ENCODE results near the gene COL11A1. TPM values are rescaled to one million over a fixed set of nuclear protein-coding genes. Genes with fewer than 3 reads are reported as not detected.

COL11A1 gene
- total RNA-seq, 4 donors from 2014 or later: 0.16 TPM; not detected in 3

DNA sequence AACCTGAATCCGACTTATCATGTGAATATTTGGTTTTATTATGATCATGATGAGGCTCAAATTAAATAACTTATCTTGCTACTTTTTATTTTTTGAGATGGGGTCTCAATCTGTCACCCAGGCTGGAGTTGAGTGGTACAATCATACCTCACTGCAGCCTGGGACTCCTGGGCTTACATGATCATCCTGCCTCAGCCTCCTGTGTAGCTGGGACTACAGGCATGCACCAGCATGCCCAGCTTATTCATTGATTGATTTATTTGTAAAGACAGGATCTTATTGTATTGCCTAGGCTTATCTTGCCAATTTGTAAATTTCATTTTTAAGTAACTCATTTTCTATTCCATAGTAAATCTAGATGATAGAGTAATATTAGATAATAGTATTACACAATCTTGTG is 84.3 kb downstream of the COL11A1 start:
- Histone ChIP-seq H3K27me3 (no peaks in the 10 kb centered on the region), H3K27ac (no peak overlapping the region), H3K4me1 (no peaks in the 10 kb centered on the region), H3K4me3 (no peak overlapping the region), H3K9me3 (no peaks in the 10 kb centered on the region), H3K36me3 (no peaks in the 10 kb centered on the region)
- no peak for DNase-seq
- in situ Hi-C loops (cut with MboI; ENCODE audit: low pct_ligation_motif_present in 1 of 4, low pct_unique_long_range_greater_than_20kb in 1 of 4, low sequenced_read_pairs in 3 of 4): no loop called here
- TF ChIP-seq POLR2A (IDR thresholded peaks at IDR 0.05) (no peak), EP300 (IDR thresholded peaks at IDR 0.05; ENCODE audit: low read depth) (no peak), POLR2AphosphoS5 (IDR thresholded peaks at IDR 0.05) (no peak)
- TF ChIP-seq, protein P1, sequence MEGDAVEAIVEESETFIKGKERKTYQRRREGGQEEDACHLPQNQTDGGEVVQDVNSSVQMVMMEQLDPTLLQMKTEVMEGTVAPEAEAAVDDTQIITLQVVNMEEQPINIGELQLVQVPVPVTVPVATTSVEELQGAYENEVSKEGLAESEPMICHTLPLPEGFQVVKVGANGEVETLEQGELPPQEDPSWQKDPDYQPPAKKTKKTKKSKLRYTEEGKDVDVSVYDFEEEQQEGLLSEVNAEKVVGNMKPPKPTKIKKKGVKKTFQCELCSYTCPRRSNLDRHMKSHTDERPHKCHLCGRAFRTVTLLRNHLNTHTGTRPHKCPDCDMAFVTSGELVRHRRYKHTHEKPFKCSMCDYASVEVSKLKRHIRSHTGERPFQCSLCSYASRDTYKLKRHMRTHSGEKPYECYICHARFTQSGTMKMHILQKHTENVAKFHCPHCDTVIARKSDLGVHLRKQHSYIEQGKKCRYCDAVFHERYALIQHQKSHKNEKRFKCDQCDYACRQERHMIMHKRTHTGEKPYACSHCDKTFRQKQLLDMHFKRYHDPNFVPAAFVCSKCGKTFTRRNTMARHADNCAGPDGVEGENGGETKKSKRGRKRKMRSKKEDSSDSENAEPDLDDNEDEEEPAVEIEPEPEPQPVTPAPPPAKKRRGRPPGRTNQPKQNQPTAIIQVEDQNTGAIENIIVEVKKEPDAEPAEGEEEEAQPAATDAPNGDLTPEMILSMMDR (IDR thresholded peaks at IDR 0.05): no peak
- intact Hi-C loops (cut with DNase I; ENCODE audit: low total_unique reads): no loop called here
- WGBS, 2 donors (ENCODE audit: low coverage in 1 of 2): 47 to 67% methylated on average over 1 of the region's 1 CpG

DNA sequence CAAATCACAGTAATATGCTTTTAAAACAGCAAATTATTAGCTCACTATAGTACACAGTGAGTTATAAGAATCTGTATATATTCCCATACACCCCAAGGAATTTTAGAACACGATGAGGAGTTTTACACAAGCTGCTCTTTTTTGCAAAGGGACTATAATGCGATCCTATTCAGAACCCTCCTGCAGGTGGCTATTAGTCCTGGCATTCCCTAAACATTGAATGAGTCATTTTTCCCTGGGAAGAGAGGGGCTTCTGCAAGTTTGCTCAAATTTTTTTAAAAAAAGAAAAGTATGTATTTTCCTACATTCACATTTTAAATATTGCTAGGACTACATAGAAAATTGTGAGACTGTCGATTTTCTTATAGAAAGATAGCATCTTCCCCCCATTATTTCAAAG is 106.3 kb downstream of the COL11A1 start:
- intact Hi-C loops (cut with DNase I; ENCODE audit: low total_unique reads): no loop called here
- Histone ChIP-seq H3K36me3 (no peaks in the 10 kb centered on the region), H3K4me1 (no peaks in the 10 kb centered on the region), H3K27ac (no peak overlapping the region), H3K4me3 (no peak overlapping the region), H3K27me3 (no peaks in the 10 kb centered on the region), H3K9me3 (no peaks in the 10 kb centered on the region)
- WGBS, 2 donors (ENCODE audit: low coverage in 1 of 2): 72 to 75% methylated on average over 3 of the region's 3 CpGs
- TF ChIP-seq POLR2A (IDR thresholded peaks at IDR 0.05) (no peak), EP300 (IDR thresholded peaks at IDR 0.05; ENCODE audit: low read depth) (no peak), POLR2AphosphoS5 (IDR thresholded peaks at IDR 0.05) (no peak)
- TF ChIP-seq, protein P1 (IDR thresholded peaks at IDR 0.05): no peak
- no peak for DNase-seq
- in situ Hi-C loops (cut with MboI; ENCODE audit: low pct_ligation_motif_present in 1 of 4, low pct_unique_long_range_greater_than_20kb in 1 of 4, low sequenced_read_pairs in 3 of 4): no loop called here

- H3K27ac ChIP-seq: no peak overlapping the region
- no peak for DNase-seq
- no peak for TF ChIP-seq POLR2A (IDR thresholded peaks at IDR 0.05)
- no peak for TF ChIP-seq EP300 (IDR thresholded peaks at IDR 0.05; ENCODE audit: low read depth)
- TF ChIP-seq, protein P1 (IDR thresholded peaks at IDR 0.05): no peak
- TF ChIP-seq POLR2AphosphoS5 (IDR thresholded peaks at IDR 0.05): no peak
- H3K9me3 ChIP-seq: no peaks in the 10 kb centered on the region
- no peak overlapping the region for H3K4me3 ChIP-seq
- no peaks in the 10 kb centered on the region for H3K36me3 ChIP-seq
- no peaks in the 10 kb centered on the region for H3K4me1 ChIP-seq
- intact Hi-C loops (cut with DNase I; ENCODE audit: low total_unique reads): no loop called here
- 80 to 88% methylated on average over 4 to 6 of the region's 6 CpGs for WGBS, 2 donors (ENCODE audit: low coverage in 1 of 2)
- H3K27me3 ChIP-seq: no peaks in the 10 kb centered on the region
- in situ Hi-C loops (cut with MboI; ENCODE audit: low pct_ligation_motif_present in 1 of 4, low pct_unique_long_range_greater_than_20kb in 1 of 4, low sequenced_read_pairs in 3 of 4): no loop called here
Measured at GRCh38 chr1:102978874-102979273, 129.4 kb downstream of the COL11A1 start.

DNA sequence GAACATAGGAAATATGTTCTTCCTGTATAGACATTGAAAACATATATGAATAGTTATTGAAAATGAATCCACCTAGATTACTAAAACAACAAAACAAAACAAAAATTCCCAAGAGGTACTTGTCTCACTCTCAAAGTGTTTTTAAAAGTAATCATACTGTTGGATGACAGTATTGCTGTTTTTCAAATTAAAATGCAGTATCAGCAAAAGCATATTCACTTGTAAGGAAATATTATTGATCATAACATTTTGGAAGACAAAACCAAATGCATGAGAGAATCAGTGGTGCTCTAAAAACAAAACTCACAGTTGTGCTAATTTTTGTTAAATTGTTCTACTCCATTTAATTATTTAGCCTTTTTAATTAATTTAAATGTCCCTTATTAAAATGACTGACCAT is 131.0 kb downstream of the COL11A1 start:
- Histone ChIP-seq H3K27ac (no peak overlapping the region), H3K4me3 (no peak overlapping the region), H3K4me1 (no peaks in the 10 kb centered on the region), H3K9me3 (no peaks in the 10 kb centered on the region), H3K27me3 (no peaks in the 10 kb centered on the region), H3K36me3 (no peaks in the 10 kb centered on the region)
- no peak for TF ChIP-seq POLR2A (IDR thresholded peaks at IDR 0.05)
- no peak for TF ChIP-seq POLR2AphosphoS5 (IDR thresholded peaks at IDR 0.05)
- TF ChIP-seq, protein P1 (IDR thresholded peaks at IDR 0.05): no peak
- no peak for TF ChIP-seq EP300 (IDR thresholded peaks at IDR 0.05; ENCODE audit: low read depth)
- intact Hi-C loops (cut with DNase I; ENCODE audit: low total_unique reads) (no loop called here), in situ Hi-C loops (cut with MboI; ENCODE audit: low pct_ligation_motif_present in 1 of 4, low pct_unique_long_range_greater_than_20kb in 1 of 4, low sequenced_read_pairs in 3 of 4) (no loop called here)
- no peak for DNase-seq

All from transverse colon (tissue), 4 donors.